HG03460 (cell line): Measurements from ENCODE around the gene HTT.
"Not testable (repeated sequence)": the region's sequence is repeated elsewhere in the genome, so short reads cannot be mapped to it uniquely, and the experiment has no call there.

Source experiments
- ATAC-seq: cut with Tn5 transposase; IDR thresholded peaks from one replicate; pipeline ENCODE4 v1.9.1; 2021; ENCODE audit not compliant: unreplicated experiment

HTT gene

GRCh38 chr4:3044870-3045819, 29.3 kb upstream of the HTT start:
- ATAC-seq, result no peak

DNA sequence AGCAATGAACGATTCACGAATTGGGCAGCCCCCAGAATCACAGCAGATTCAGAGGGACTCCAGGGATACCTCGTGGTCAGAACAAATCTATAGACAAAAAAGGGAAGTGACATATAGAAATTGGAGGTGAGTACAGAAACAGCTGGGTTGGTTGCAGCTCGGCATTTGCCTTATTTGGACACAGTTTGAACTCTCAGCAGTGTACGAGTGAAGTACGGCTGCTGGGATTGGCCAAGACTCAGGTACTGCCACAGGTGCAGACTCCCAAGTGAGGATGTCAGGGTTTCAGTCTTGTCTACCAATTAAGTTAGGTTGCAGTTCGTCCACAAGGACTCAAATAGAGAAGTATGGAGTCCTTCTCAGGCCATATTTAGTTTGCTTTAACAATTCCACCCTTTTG, 28.3 kb upstream of the HTT start:
- no peak for ATAC-seq

DNA sequence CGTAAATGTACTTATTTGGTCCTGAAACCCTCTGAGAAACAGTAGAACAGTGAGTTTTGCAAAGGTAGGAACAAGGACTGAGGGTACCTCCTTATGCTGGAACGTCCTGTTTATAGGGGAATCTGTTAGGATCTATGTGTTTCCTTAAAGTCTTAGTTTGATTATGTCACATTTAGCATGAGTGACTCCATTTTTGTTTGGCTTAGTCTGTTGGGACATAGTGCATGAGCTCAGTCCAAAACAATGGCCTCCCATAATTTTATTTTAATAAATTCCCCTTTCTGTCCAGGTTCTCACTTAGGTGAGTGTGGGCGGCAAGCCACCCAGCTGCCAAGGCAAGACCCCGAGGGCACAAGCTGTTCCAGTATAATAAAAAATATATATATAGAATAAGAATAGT, 27.9 kb upstream of the HTT start:
- no peak for ATAC-seq

DNA sequence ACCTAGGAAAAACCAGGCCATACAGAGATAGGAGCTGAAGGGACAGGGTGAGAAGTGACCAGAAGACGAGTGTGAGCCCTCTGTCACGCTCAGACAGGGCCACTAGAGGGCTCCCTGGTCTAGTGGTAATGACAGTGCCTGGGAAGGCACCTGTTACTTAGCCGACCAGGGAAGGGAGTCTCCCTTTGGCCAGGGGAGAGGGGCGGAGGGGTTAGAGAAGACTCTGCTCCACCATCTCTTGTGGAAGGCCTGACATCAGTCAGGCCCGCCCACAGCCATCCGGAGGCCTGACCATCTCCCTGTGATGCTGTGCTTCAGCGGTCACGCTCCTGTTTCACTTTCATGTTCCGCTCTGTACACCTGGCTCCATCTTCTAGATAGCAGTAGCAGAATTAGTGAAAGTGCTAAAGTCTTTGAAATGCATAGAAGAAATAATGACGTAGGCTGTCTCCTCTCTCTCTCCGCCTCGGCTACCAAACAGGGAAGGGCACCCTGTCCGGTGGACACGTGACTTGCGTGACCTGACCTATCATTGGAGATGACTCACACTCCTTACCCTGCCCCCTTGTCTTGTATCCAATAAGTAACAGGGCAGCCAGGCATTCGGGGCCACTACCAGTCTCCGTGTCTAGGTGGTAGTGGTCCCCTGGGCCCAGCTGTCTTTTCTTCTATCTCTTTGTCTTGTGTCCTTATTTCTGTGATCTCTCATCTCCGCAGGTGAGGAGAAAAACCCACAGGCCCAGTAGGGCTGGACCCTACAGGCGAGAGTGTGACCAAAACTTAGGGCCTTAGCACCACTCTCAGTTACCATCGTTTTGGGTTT, 26.8 kb upstream of the HTT start:
- peak; percentile 91 for ATAC-seq

- not testable (repeated sequence) for ATAC-seq
Measured at GRCh38 chr4:3051141-3051897, 23.2 kb upstream of the HTT start.

GRCh38 chr4:3054169-3054759, 20.2 kb upstream of the HTT start:
- ATAC-seq, result no peak

DNA sequence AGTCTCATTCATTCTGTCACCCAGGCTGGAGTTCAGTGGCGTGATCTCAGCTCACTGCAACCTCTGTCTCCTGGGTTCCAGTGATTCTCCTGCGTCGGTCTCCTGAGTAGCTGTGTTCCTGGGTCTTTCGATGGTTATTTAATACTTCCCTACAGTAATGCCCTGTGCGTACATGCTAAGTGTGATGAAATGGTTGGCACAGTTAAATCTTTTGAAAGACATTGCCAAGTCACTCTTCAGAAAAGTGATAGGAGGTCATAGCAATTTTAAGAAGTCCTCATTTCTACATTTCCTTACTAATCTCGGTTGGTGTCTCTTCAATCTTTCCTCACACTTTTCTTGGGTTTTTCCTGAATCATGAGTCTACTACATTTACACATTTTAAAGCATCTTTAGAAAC, 14.5 kb upstream of the HTT start:
- ATAC-seq, result no peak

GRCh38 chr4:3060946-3061345, 13.5 kb upstream of the HTT start:
- ATAC-seq, result no peak

DNA sequence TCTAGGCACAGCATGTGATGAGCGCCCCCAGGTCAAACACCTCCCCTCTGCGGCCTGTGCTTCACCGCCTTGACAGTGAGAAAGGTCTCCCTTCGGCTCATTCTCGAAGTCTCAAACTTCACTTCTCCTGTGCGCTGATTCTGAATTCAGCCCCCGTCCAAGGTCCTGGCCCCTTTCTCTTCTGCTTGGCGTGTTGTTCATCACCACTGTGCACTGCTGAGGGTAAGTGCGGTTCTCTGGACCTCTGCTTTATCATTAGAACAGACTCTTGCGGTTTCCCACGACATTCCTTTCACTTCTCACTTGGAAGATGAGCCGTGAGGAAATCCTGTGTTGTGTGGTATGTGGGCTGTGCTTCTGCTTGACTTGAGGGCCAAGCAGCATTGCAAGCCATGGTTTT, 12.0 kb upstream of the HTT start:
- ATAC-seq, result no peak

- no peak for ATAC-seq
Measured at GRCh38 chr4:3065551-3065950, 8.9 kb upstream of the HTT start.

DNA sequence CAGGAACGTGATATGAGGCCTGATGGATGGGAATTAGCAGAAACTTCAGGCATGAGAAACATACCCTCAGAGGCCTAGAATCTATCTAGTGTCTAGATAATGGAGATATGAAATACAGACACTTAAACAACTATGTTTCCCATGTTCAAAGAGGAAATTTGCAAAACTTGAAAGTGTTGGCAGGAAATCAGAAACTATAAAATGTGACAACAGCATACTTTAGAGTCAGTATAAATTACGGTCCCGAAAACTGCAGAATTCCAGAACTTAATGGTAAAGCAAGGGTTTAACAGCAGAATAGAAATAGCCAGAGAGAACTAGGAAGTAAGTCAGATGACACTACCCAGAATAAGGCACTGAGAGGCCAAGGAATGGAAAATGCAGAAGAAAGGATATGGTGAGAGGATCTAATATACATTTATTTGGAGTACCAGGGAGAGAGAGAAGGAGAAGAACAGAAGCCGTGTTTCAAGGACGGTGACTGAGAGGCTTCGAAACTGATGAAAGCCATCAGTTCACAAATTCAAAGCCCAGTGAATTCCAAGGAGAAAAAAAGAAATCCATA, 7.6 kb upstream of the HTT start:
- no peak for ATAC-seq

DNA sequence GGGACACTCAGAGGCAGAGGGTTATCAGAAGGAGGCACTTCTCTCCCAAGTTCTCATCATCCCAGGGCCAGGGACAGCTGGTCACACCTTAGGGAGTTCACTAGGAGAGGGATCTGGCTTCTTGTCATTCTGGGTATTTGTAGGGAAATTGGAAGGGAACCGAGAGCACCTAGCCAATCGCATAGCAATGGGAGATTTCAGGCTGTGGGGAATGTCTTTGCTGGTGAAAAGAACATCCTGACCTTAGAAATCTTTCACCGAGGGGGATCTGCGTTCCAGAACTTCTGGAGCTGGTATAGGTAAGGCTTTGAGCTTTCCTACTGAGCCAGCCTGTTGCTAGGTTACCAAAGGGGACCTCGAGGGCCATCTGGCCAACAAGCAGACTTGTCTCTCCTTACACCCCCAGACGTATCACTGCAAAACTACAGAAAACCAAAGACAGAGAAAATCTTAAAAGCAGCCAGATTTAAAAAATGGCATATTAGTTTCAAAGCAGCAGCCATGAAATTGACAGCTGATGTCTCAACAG, 6.9 kb upstream of the HTT start:
- no peak for ATAC-seq

GRCh38 chr4:3069661-3070199, 4.8 kb upstream of the HTT start:
- no peak for ATAC-seq

GRCh38 chr4:3070709-3071500, 3.6 kb upstream of the HTT start:
- no peak for ATAC-seq

- no peak for ATAC-seq
Measured at GRCh38 chr4:3071811-3072210, 2.7 kb upstream of the HTT start.

- peak; percentile 37 for ATAC-seq
Measured at GRCh38 chr4:3073158-3074077, 1.1 kb upstream of the HTT start.

DNA sequence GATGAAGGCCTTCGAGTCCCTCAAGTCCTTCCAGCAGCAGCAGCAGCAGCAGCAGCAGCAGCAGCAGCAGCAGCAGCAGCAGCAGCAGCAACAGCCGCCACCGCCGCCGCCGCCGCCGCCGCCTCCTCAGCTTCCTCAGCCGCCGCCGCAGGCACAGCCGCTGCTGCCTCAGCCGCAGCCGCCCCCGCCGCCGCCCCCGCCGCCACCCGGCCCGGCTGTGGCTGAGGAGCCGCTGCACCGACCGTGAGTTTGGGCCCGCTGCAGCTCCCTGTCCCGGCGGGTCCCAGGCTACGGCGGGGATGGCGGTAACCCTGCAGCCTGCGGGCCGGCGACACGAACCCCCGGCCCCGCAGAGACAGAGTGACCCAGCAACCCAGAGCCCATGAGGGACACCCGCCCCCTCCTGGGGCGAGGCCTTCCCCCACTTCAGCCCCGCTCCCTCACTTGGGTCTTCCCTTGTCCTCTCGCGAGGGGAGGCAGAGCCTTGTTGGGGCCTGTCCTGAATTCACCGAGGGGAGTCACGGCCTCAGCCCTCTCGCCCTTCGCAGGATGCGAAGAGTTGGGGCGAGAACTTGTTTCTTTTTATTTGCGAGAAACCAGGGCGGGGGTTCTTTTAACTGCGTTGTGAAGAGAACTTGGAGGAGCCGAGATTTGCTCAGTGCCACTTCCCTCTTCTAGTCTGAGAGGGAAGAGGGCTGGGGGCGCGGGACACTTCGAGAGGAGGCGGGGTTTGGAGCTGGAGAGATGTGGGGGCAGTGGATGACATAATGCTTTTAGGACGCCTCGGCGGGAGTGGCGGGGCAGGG, 568 bp downstream of the HTT start:
- no peak for ATAC-seq

DNA sequence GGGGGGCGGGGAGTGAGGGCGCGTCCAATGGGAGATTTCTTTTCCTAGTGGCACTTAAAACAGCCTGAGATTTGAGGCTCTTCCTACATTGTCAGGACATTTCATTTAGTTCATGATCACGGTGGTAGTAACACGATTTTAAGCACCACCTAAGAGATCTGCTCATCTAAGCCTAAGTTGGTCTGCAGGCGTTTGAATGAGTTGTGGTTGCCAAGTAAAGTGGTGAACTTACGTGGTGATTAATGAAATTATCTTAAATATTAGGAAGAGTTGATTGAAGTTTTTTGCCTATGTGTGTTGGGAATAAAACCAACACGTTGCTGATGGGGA, 1.1 kb downstream of the HTT start:
- ATAC-seq, result no peak
